HFFc6 (cell line): ENCODE measurements around the gene CD300LG. TPM values are rescaled to one million over a fixed set of nuclear protein-coding genes. Genes with fewer than 3 reads are reported as not detected.
"Not testable (repeated sequence)": the region's sequence is repeated elsewhere in the genome, so short reads cannot be mapped to it uniquely, and the experiment has no call there.

Source experiments
- DNase-seq: peaks from one replicate; pipeline ENCODE4 v3.0.0-alpha.2; 2018
- H3K27ac Mint-ChIP-seq: 2 replicates; pipeline ENCODE4 v1.8.0; 2020; ENCODE audit warnings: mild to moderate bottlenecking, mixed read lengths
- H3K27me3 Mint-ChIP-seq: 2 replicates; pipeline ENCODE4 v1.8.0; 2021; ENCODE audit warnings: mild to moderate bottlenecking, moderate library complexity, mixed read lengths; ENCODE audit not compliant: insufficient read depth
- H3K36me3 Mint-ChIP-seq: 2 replicates; pipeline ENCODE4 v1.8.0; 2021; ENCODE audit warnings: low read depth, mixed read lengths
- H3K4me1 Mint-ChIP-seq: 2 replicates; pipeline ENCODE4 v1.8.0; 2020; ENCODE audit warnings: low read depth, mixed read lengths
- H3K4me3 Mint-ChIP-seq: 2 replicates; pipeline ENCODE4 v1.8.0; 2020; ENCODE audit warnings: mild to moderate bottlenecking, moderate library complexity, mixed read lengths
- H3K9me3 Mint-ChIP-seq: 2 replicates; pipeline ENCODE4 v1.8.0; 2020; ENCODE audit warnings: mild to moderate bottlenecking, mixed read lengths
- CTCF ChIP-seq: fragments of 200-600 bp; sonication (generic); IDR thresholded peaks from 2 replicates; pipeline ENCODE4 v1.5.0; 2021; ENCODE audit warnings: antibody characterized with exemption, mild to moderate bottlenecking
- total RNA-seq, 6 experiments: library from RNA; stranded (reverse); fragmentation: NEBNext Ultra II Directional; extraction: Animal tissue kit (Norgen Biotek cat#: 25700); gene quantifications; 2 replicates in 1 of 6; 3 replicates in 5 of 6; pipeline ENCODE4 v1.2.3, GENCODE V29; 2021

The CD300LG gene
- total RNA-seq, 6 experiments from 2014 or later, result not detected

- H3K4me3 Mint-ChIP-seq, result no peak overlapping the region
- no peaks in the 10 kb centered on the region for H3K36me3 Mint-ChIP-seq
- TF ChIP-seq CTCF, result no peak
- DNase-seq, result no peak
- H3K27ac Mint-ChIP-seq, result no peak overlapping the region
- H3K4me1 Mint-ChIP-seq, result no peaks in the 10 kb centered on the region
- H3K9me3 Mint-ChIP-seq, result no peaks in the 10 kb centered on the region
- H3K27me3 Mint-ChIP-seq, result peaks cover 43% of the 10 kb centered on the region
These were observed 45.1 kb downstream of the CD300LG start for GRCh38 chr17:43891851-43892646.

DNA sequence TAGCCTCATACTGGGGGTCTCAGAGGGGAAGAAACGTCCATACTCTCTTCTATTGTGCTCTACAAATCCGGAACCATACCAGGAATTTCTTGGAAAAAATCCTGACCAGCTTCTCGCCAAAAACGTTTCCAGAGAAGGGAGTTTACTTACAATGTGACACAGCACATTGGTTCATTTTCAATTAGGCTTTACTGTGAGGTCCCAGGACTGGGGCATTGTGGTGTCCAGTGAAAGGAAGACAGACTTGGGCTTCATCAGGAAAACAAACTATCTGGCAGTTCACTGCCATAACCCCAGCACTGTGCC is 45.6 kb downstream of the CD300LG start:
- no peaks in the 10 kb centered on the region for H3K4me1 Mint-ChIP-seq
- H3K27me3 Mint-ChIP-seq, result peaks cover 47% of the 10 kb centered on the region
- no peaks in the 10 kb centered on the region for H3K36me3 Mint-ChIP-seq
- H3K27ac Mint-ChIP-seq, result no peak overlapping the region
- H3K4me3 Mint-ChIP-seq, result no peak overlapping the region
- no peak for TF ChIP-seq CTCF
- no peak for DNase-seq
- H3K9me3 Mint-ChIP-seq, result no peaks in the 10 kb centered on the region

- not testable (repeated sequence) for DNase-seq, H3K27ac Mint-ChIP-seq, H3K9me3 Mint-ChIP-seq, H3K36me3 Mint-ChIP-seq, H3K4me1 Mint-ChIP-seq, H3K4me3 Mint-ChIP-seq
- H3K27me3 Mint-ChIP-seq, result peaks cover 42% of the 10 kb centered on the region
These were observed 47.5 kb downstream of the CD300LG start for GRCh38 chr17:43894494-43894893.

GRCh38 chr17:43897831-43898230 is 50.9 kb downstream of the CD300LG start:
- Mint-ChIP-seq H3K36me3 (no peaks in the 10 kb centered on the region), H3K9me3 (no peaks in the 10 kb centered on the region), H3K4me1 (peaks cover 10% of the 10 kb centered on the region; the same call in 1 of the 2 replicates), H3K27ac (no peak overlapping the region), H3K4me3 (no peak overlapping the region), H3K27me3 (peaks cover 43% of the 10 kb centered on the region)
- no peak for DNase-seq
- TF ChIP-seq CTCF, result no peak

DNA sequence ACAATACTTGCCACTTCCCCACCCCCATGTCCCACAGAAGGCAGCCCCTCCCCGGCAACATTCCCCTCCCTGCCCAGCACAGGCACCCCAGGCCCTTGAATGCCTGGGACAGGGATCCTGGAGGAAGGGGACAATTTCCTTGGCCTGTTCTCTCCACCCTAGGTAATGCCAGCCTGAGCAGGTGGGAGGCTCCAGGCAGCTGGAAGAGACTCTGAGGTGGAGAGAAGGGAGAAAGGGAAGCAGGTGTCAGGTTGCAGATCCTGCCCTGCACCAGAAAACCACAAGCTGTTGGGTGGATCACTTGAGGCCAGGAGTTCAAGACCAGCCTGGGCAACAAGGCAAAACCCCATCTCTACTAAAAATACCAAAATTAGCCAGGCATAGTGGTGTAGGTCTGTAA is 51.5 kb downstream of the CD300LG start:
- Mint-ChIP-seq H3K27ac (no peak overlapping the region), H3K9me3 (no peaks in the 10 kb centered on the region), H3K4me1 (peaks cover 10% of the 10 kb centered on the region; the same call in 1 of the 2 replicates), H3K27me3 (peaks cover 47% of the 10 kb centered on the region), H3K4me3 (no peak overlapping the region), H3K36me3 (no peaks in the 10 kb centered on the region)
- TF ChIP-seq CTCF, result no peak
- no peak for DNase-seq

DNA sequence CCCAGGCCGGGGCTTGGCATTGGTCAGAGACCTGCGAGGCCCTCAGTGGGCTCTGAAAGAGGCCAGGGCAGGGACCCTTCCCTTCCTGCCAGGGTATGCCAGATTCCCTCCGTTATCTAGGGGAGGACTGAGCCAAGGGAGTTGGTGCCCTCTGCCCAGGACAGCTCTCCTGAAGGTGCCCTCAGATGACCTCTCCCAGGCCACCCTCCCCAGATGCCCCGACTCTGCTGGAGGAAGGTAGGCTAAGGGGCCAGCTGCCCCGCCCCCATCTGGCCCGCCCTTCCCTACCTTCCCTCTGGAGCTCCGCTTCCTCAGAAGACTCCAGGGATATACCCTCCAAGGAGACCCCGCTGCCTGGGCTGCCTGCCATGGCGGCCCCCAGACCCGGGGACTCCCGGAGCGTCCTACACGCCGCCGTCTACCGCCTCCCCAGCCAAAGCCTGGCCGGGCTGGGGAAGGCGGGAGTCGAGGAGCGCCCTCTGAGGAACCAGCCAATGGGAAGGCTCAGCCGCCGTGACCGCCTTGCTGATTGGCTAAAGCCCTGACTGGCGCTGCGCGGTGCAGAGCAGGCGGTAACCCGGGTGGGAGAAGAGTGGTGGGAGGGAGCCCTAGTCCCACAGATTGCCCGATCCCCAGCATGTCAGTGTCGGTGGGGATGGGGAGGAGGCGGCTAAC is 53.3 kb downstream of the CD300LG start:
- peak; percentile 61 for DNase-seq

More for the DNA sequence above, 53.3 kb downstream of the CD300LG start:
- Mint-ChIP-seq H3K4me3 (peak overlapping the region; percentile 76), H3K36me3 (no peaks in the 10 kb centered on the region), H3K27ac (no peak overlapping the region), H3K4me1 (peaks cover 10% of the 10 kb centered on the region; the same call in 1 of the 2 replicates), H3K9me3 (no peaks in the 10 kb centered on the region), H3K27me3 (peaks cover 50% of the 10 kb centered on the region)
- no peak for TF ChIP-seq CTCF
